HG03064 (cell line): Measurements from ENCODE around the gene TLE4.
"Not testable (repeated sequence)": the region's sequence is repeated elsewhere in the genome, so short reads cannot be mapped to it uniquely, and the experiment has no call there.

ENCODE experiments used
- ATAC-seq: cut with Tn5 transposase; IDR thresholded peaks from one replicate; pipeline ENCODE4 v1.9.1; 2021; ENCODE audit warnings: low read depth; ENCODE audit not compliant: unreplicated experiment

The TLE4 gene

GRCh38 chr9:79630521-79631403 lies 59.0 kb downstream of the TLE4 start:
- peak; percentile 66 for ATAC-seq

- ATAC-seq: no peak
Measured at GRCh38 chr9:79632060-79632459, 60.3 kb downstream of the TLE4 start.

- ATAC-seq: no peak
Measured at GRCh38 chr9:79632705-79633104, 60.9 kb downstream of the TLE4 start.

GRCh38 chr9:79633558-79633957 lies 61.8 kb downstream of the TLE4 start:
- ATAC-seq: no peak

- peak; percentile 73 for ATAC-seq
Measured at GRCh38 chr9:79637177-79637925, 65.6 kb downstream of the TLE4 start.

GRCh38 chr9:79638806-79639205 lies 67.0 kb downstream of the TLE4 start:
- ATAC-seq: no peak

- ATAC-seq: no peak
Measured at GRCh38 chr9:79639354-79639753, 67.6 kb downstream of the TLE4 start.

GRCh38 chr9:79640067-79640466 lies 68.3 kb downstream of the TLE4 start:
- ATAC-seq: not testable (repeated sequence)

GRCh38 chr9:79641070-79641469 lies 69.3 kb downstream of the TLE4 start:
- ATAC-seq: no peak

GRCh38 chr9:79642671-79643070 lies 70.9 kb downstream of the TLE4 start:
- no peak for ATAC-seq

- no peak for ATAC-seq
Measured at GRCh38 chr9:79644048-79644447, 72.3 kb downstream of the TLE4 start.

- no peak for ATAC-seq
Measured at GRCh38 chr9:79644601-79645000, 72.8 kb downstream of the TLE4 start.

GRCh38 chr9:79645110-79645509 lies 73.3 kb downstream of the TLE4 start:
- no peak for ATAC-seq

- no peak for ATAC-seq
Measured at GRCh38 chr9:79646096-79646495, 74.3 kb downstream of the TLE4 start.

- no peak for ATAC-seq
Measured at GRCh38 chr9:79651251-79651795, 79.6 kb downstream of the TLE4 start.

GRCh38 chr9:79652598-79652997 lies 80.8 kb downstream of the TLE4 start:
- ATAC-seq: no peak

GRCh38 chr9:79654591-79655382 lies 83.0 kb downstream of the TLE4 start:
- not testable (repeated sequence) for ATAC-seq

- no peak for ATAC-seq
Measured at GRCh38 chr9:79655551-79655950, 83.8 kb downstream of the TLE4 start.

- no peak for ATAC-seq
Measured at GRCh38 chr9:79656169-79656568, 84.4 kb downstream of the TLE4 start.

GRCh38 chr9:79657891-79658290 lies 86.1 kb downstream of the TLE4 start:
- ATAC-seq: no peak

- no peak for ATAC-seq
Measured at GRCh38 chr9:79658926-79659325, 87.2 kb downstream of the TLE4 start.
